Spleen (tissue), 7 donors: ENCODE measurements around the gene LY86.

Experiments
- POLR2A ChIP-seq, 3 donors: fragments of 450-650 bp; IDR thresholded peaks; one replicate each; pipeline ENCODE4 v1.5.1; 2017; ENCODE audit warnings: antibody characterized with exemption in 3 of 3, mild to moderate bottlenecking in 1 of 3
- POLR2AphosphoS5 ChIP-seq, 3 donors: sonication (generic); formaldehyde crosslinking; IDR thresholded peaks; one replicate each; pipeline ENCODE4 v1.5.1; 2017; ENCODE audit warnings: antibody characterized with exemption in 3 of 3
- TF ChIP-seq, protein P1 (sequence below), 11 experiments: fragments of 200-600 bp in 7 of 11; fragments of 450-650 bp in 4 of 11; sonication (generic) in 4 of 11; IDR thresholded peaks in 8 of 11; conservative IDR thresholded peaks in 3 of 11; 1 replicate in 7 of 11; 2 replicates in 4 of 11; pipeline versions ENCODE4 v1.4.0 to v1.8.0; 2016 to 2021; ENCODE audit warnings: antibody characterized with exemption in 11 of 11, inconsistent platforms in 4 of 11, mild to moderate bottlenecking in 1 of 11
- donor health status: DM: no; HTN: no; CAD: no; lungs with moderate emphysema.
- donor health status: DM: no; HTN: no; CAD: no.
- donor health status: DM: no; HTN: no; CAD: no.

DNA sequence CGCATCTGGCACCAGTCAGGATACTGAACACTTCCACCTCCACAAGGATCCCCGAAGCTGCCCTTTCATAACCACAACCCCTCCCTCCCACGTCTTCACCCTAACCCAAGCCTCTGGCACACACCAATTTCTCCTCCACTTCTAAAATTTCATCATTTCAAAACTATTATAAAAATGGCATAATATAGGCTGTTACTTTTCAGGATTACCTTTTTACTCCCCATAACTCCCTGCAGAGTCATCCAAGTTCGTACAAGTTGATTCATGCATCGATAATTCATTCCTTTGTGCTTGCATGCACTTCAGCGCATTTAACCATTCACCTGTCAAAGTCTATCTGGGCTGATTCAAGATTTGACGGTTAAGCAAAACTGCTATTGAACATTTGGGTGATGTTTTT lies 30.6 kb upstream of the LY86 start:
- TF ChIP-seq, protein P1, sequence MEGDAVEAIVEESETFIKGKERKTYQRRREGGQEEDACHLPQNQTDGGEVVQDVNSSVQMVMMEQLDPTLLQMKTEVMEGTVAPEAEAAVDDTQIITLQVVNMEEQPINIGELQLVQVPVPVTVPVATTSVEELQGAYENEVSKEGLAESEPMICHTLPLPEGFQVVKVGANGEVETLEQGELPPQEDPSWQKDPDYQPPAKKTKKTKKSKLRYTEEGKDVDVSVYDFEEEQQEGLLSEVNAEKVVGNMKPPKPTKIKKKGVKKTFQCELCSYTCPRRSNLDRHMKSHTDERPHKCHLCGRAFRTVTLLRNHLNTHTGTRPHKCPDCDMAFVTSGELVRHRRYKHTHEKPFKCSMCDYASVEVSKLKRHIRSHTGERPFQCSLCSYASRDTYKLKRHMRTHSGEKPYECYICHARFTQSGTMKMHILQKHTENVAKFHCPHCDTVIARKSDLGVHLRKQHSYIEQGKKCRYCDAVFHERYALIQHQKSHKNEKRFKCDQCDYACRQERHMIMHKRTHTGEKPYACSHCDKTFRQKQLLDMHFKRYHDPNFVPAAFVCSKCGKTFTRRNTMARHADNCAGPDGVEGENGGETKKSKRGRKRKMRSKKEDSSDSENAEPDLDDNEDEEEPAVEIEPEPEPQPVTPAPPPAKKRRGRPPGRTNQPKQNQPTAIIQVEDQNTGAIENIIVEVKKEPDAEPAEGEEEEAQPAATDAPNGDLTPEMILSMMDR (IDR thresholded peaks at IDR 0.05 in 8 of 11, conservative IDR thresholded peaks at IDR 0.05 in 3 of 11): no peak
- TF ChIP-seq POLR2AphosphoS5 (IDR thresholded peaks at IDR 0.05): no peak
- no peak for TF ChIP-seq POLR2A (IDR thresholded peaks at IDR 0.05)
